ENCODE data around the gene FIG4.
"Not testable (repeated sequence)": the region's sequence is repeated elsewhere in the genome, so short reads cannot be mapped to it uniquely, and the experiment has no call there.

Gene FIG4

GRCh38 chr6:109771939-109772755 is 81.1 kb downstream of the FIG4 start:
- not testable (repeated sequence) for H3K27me3 ChIP-seq (ENCODE audit: control insufficient read depth, insufficient read depth, low read length); H3K27ac ChIP-seq (ENCODE audit: low read depth, low read length)

GRCh38 chr6:109772883-109773431 is 81.9 kb downstream of the FIG4 start:
- Histone ChIP-seq H3K9ac (ENCODE audit: low read length) (no peak overlapping the region), H3K9me3 (ENCODE audit: control insufficient read depth, insufficient read depth, low read depth, low read length) (no peaks in the 10 kb centered on the region), H3K36me3 (ENCODE audit: control insufficient read depth, insufficient read depth, low read length) (no peaks in the 10 kb centered on the region), H3K4me1 (ENCODE audit: control insufficient read depth, insufficient read depth, low read length) (no peaks in the 10 kb centered on the region), H3K4me3 (ENCODE audit: low read depth, low read length) (no peak overlapping the region), H3K27ac (ENCODE audit: low read depth, low read length) (no peak overlapping the region), H3K27me3 (ENCODE audit: control insufficient read depth, insufficient read depth, low read length) (no peaks in the 10 kb centered on the region)

More at GRCh38 chr6:109771939-109772755, 81.1 kb downstream of the FIG4 start:
- H3K4me3 ChIP-seq (ENCODE audit: low read depth, low read length); H3K9ac ChIP-seq (ENCODE audit: low read length); H3K4me1 ChIP-seq (ENCODE audit: control insufficient read depth, insufficient read depth, low read length); H3K36me3 ChIP-seq (ENCODE audit: control insufficient read depth, insufficient read depth, low read length); H3K9me3 ChIP-seq (ENCODE audit: control insufficient read depth, insufficient read depth, low read depth, low read length): not testable (repeated sequence)

GRCh38 chr6:109781001-109781400 is 89.9 kb downstream of the FIG4 start:
- no peak overlapping the region for H3K27ac ChIP-seq (ENCODE audit: low read depth, low read length)
- H3K36me3 ChIP-seq (ENCODE audit: control insufficient read depth, insufficient read depth, low read length) = peaks cover 1% of the 10 kb centered on the region; the same call in 1 of the 2 replicates
- no peaks in the 10 kb centered on the region for H3K9me3 ChIP-seq (ENCODE audit: control insufficient read depth, insufficient read depth, low read depth, low read length)
- H3K9ac ChIP-seq (ENCODE audit: low read length) = no peak overlapping the region
- H3K27me3 ChIP-seq (ENCODE audit: control insufficient read depth, insufficient read depth, low read length) = no peaks in the 10 kb centered on the region
- no peaks in the 10 kb centered on the region for H3K4me1 ChIP-seq (ENCODE audit: control insufficient read depth, insufficient read depth, low read length)
- no peak overlapping the region for H3K4me3 ChIP-seq (ENCODE audit: low read depth, low read length)

GRCh38 chr6:109782491-109782999 is 91.4 kb downstream of the FIG4 start:
- H3K9ac ChIP-seq (ENCODE audit: low read length) = no peak overlapping the region
- H3K36me3 ChIP-seq (ENCODE audit: control insufficient read depth, insufficient read depth, low read length) = peaks cover 7% of the 10 kb centered on the region
- no peak overlapping the region for H3K4me3 ChIP-seq (ENCODE audit: low read depth, low read length)
- H3K9me3 ChIP-seq (ENCODE audit: control insufficient read depth, insufficient read depth, low read depth, low read length) = no peaks in the 10 kb centered on the region
- no peak overlapping the region for H3K27ac ChIP-seq (ENCODE audit: low read depth, low read length)
- H3K27me3 ChIP-seq (ENCODE audit: control insufficient read depth, insufficient read depth, low read length) = no peaks in the 10 kb centered on the region
- H3K4me1 ChIP-seq (ENCODE audit: control insufficient read depth, insufficient read depth, low read length) = no peaks in the 10 kb centered on the region

GRCh38 chr6:109783250-109783986 is 92.3 kb downstream of the FIG4 start:
- H3K4me1 ChIP-seq (ENCODE audit: control insufficient read depth, insufficient read depth, low read length) = no peaks in the 10 kb centered on the region
- peaks cover 7% of the 10 kb centered on the region for H3K36me3 ChIP-seq (ENCODE audit: control insufficient read depth, insufficient read depth, low read length)
- H3K9ac ChIP-seq (ENCODE audit: low read length) = no peak overlapping the region

GRCh38 chr6:109787312-109787711 is 96.2 kb downstream of the FIG4 start:
- no peaks in the 10 kb centered on the region for H3K27me3 ChIP-seq (ENCODE audit: control insufficient read depth, insufficient read depth, low read length)
- peaks cover 7% of the 10 kb centered on the region for H3K36me3 ChIP-seq (ENCODE audit: control insufficient read depth, insufficient read depth, low read length)
- H3K4me3 ChIP-seq (ENCODE audit: low read depth, low read length) = no peak overlapping the region
- H3K9ac ChIP-seq (ENCODE audit: low read length) = no peak overlapping the region
- H3K9me3 ChIP-seq (ENCODE audit: control insufficient read depth, insufficient read depth, low read depth, low read length) = no peaks in the 10 kb centered on the region
- no peak overlapping the region for H3K27ac ChIP-seq (ENCODE audit: low read depth, low read length)
- peaks cover 17% of the 10 kb centered on the region; the same call in 1 of the 2 replicates for H3K4me1 ChIP-seq (ENCODE audit: control insufficient read depth, insufficient read depth, low read length)

More at GRCh38 chr6:109783250-109783986, 92.3 kb downstream of the FIG4 start:
- Histone ChIP-seq H3K27ac (ENCODE audit: low read depth, low read length) (no peak overlapping the region), H3K4me3 (ENCODE audit: low read depth, low read length) (no peak overlapping the region), H3K27me3 (ENCODE audit: control insufficient read depth, insufficient read depth, low read length) (no peaks in the 10 kb centered on the region), H3K9me3 (ENCODE audit: control insufficient read depth, insufficient read depth, low read depth, low read length) (no peaks in the 10 kb centered on the region)

- Histone ChIP-seq H3K27ac (ENCODE audit: low read depth, low read length) (no peak overlapping the region), H3K4me1 (ENCODE audit: control insufficient read depth, insufficient read depth, low read length) (peaks cover 23% of the 10 kb centered on the region; the same call in 1 of the 2 replicates), H3K27me3 (ENCODE audit: control insufficient read depth, insufficient read depth, low read length) (no peaks in the 10 kb centered on the region), H3K9me3 (ENCODE audit: control insufficient read depth, insufficient read depth, low read depth, low read length) (no peaks in the 10 kb centered on the region), H3K4me3 (ENCODE audit: low read depth, low read length) (no peak overlapping the region), H3K36me3 (ENCODE audit: control insufficient read depth, insufficient read depth, low read length) (peaks cover 7% of the 10 kb centered on the region), H3K9ac (ENCODE audit: low read length) (no peak overlapping the region)
These were observed 97.6 kb downstream of the FIG4 start for GRCh38 chr6:109788687-109789086.

GRCh38 chr6:109790131-109790530 is 99.0 kb downstream of the FIG4 start:
- no peak overlapping the region; the same call in 1 of the 2 replicates for H3K27ac ChIP-seq (ENCODE audit: low read depth, low read length)
- no peaks in the 10 kb centered on the region for H3K9me3 ChIP-seq (ENCODE audit: control insufficient read depth, insufficient read depth, low read depth, low read length)
- no peak overlapping the region for H3K4me3 ChIP-seq (ENCODE audit: low read depth, low read length)
- H3K27me3 ChIP-seq (ENCODE audit: control insufficient read depth, insufficient read depth, low read length) = no peaks in the 10 kb centered on the region
- H3K9ac ChIP-seq (ENCODE audit: low read length) = no peak overlapping the region
- peaks cover 29% of the 10 kb centered on the region; the same call in 1 of the 2 replicates for H3K4me1 ChIP-seq (ENCODE audit: control insufficient read depth, insufficient read depth, low read length)
- H3K36me3 ChIP-seq (ENCODE audit: control insufficient read depth, insufficient read depth, low read length) = peaks cover 7% of the 10 kb centered on the region

GRCh38 chr6:109791301-109791700 is 100.2 kb downstream of the FIG4 start:
- H3K27ac ChIP-seq (ENCODE audit: low read depth, low read length) = no peak overlapping the region

GRCh38 chr6:109793021-109793420 is 101.9 kb downstream of the FIG4 start:
- peaks cover 31% of the 10 kb centered on the region; the same call in 1 of the 2 replicates for H3K4me1 ChIP-seq (ENCODE audit: control insufficient read depth, insufficient read depth, low read length)
- no peaks in the 10 kb centered on the region for H3K27me3 ChIP-seq (ENCODE audit: control insufficient read depth, insufficient read depth, low read length)
- H3K4me3 ChIP-seq (ENCODE audit: low read depth, low read length) = no peak overlapping the region
- H3K9ac ChIP-seq (ENCODE audit: low read length) = no peak overlapping the region
- no peak overlapping the region for H3K27ac ChIP-seq (ENCODE audit: low read depth, low read length)
- no peaks in the 10 kb centered on the region for H3K9me3 ChIP-seq (ENCODE audit: control insufficient read depth, insufficient read depth, low read depth, low read length)
- peaks cover 7% of the 10 kb centered on the region for H3K36me3 ChIP-seq (ENCODE audit: control insufficient read depth, insufficient read depth, low read length)

More at GRCh38 chr6:109791301-109791700, 100.2 kb downstream of the FIG4 start:
- Histone ChIP-seq H3K4me3 (ENCODE audit: low read depth, low read length) (no peak overlapping the region), H3K4me1 (ENCODE audit: control insufficient read depth, insufficient read depth, low read length) (peaks cover 31% of the 10 kb centered on the region; the same call in 1 of the 2 replicates), H3K9ac (ENCODE audit: low read length) (no peak overlapping the region), H3K36me3 (ENCODE audit: control insufficient read depth, insufficient read depth, low read length) (peaks cover 3% of the 10 kb centered on the region), H3K9me3 (ENCODE audit: control insufficient read depth, insufficient read depth, low read depth, low read length) (no peaks in the 10 kb centered on the region), H3K27me3 (ENCODE audit: control insufficient read depth, insufficient read depth, low read length) (no peaks in the 10 kb centered on the region)

Data from HUES6 (cell line).